ENCODE results near the gene TMED5.

Gene TMED5

GRCh38 chr1:93124556-93125355 lies 55.5 kb downstream of the TMED5 start:
- DNase-seq (ENCODE audit: low read depth, low spot score), result no peak

DNA sequence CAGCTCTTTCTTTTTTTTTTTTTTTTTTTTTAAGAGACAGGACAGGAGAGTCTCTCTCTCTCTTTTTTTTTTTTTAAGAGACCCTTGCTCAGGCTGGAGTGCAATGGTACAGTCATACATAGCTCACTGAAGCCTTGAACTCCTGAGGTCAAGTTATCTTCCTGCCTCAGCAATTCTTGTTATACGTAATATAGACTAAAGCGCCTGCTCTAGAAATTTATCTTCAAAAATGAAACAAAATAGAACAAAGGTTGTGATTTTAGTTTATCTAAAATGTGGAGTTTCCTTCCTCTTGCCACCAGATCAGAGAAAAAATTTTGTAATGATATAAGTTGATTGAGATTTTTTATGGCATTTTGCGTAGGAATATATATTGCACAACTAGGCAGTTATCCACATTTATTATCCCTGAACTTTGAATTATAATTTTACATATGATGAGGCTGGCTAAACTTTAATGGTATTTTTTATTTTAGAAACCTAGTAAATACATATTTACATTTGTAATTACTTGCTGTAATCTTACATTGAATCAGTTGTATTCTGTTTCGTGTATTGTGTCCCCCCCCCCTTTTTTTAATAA lies 56.9 kb downstream of the TMED5 start:
- no peak for DNase-seq (ENCODE audit: low read depth, low spot score)

DNA sequence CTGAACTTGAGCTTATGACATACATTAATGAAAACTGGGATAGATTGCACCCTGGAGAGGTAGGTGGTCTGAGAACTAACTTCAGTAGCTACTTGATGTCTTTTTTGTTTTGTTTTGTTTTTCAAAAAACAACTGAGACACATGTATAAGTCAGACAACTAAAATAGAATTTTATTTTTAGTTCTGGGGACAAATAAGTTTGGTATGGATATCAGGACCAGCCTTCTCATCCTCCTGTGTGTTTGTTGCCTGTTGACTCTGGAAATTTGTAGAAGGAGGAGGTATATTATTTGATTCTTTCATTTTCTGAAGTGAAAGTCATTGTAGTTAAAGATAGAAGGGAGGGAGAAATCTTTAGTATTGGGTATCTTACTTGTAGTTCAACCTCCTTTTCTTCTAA lies 59.6 kb downstream of the TMED5 start:
- DNase-seq (ENCODE audit: low read depth, low spot score), result no peak

GRCh38 chr1:93114391-93114790 lies 65.8 kb downstream of the TMED5 start:
- no peak for DNase-seq (ENCODE audit: low read depth, low spot score)

DNA sequence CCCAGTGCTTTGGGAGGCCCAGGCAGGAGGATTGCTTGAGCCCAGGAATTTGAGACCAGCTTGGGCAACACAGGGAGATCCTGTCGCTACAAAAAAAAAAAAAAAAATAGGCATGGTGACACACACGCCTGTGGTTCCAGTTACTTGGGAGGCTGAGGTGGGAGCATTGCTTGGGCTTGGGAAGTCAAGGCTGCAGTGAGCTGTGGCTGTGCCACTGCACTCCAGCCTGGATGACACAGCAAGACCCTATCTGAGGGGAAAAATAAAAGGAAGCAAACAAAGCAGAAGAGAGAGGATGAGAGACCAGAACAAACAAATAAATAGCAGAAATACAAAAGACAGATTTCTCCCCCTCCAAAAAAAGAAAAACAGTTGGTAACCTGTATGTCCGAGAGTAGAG lies 67.1 kb downstream of the TMED5 start:
- DNase-seq (ENCODE audit: low read depth, low spot score), result no peak

GRCh38 chr1:93111561-93111960 lies 68.7 kb downstream of the TMED5 start:
- no peak for DNase-seq (ENCODE audit: low read depth, low spot score)

- DNase-seq (ENCODE audit: low read depth, low spot score), result no peak
Measured at GRCh38 chr1:93111065-93111464, 69.1 kb downstream of the TMED5 start.

DNA sequence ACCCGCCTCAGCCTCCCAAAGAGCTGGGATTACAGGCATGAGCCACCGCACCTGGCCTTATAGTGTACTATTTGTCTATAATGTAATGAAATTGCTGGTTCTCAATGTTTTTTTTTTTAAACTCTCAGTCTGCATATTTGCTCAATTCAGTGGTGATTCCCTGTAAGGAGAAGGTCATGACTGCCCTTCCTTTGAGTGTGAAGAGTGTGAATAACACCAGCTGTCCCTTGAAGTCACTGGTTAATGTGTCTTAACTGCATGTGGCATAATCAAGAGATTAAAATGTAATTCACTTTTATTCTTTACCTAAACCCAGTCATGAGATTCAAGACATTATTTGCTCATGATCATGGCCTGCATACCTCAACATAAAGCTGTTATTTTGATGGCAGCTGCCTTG lies 70.6 kb downstream of the TMED5 start:
- DNase-seq (ENCODE audit: low read depth, low spot score), result no peak

- no peak for DNase-seq (ENCODE audit: low read depth, low spot score)
Measured at GRCh38 chr1:93108335-93108734, 71.9 kb downstream of the TMED5 start.

DNA sequence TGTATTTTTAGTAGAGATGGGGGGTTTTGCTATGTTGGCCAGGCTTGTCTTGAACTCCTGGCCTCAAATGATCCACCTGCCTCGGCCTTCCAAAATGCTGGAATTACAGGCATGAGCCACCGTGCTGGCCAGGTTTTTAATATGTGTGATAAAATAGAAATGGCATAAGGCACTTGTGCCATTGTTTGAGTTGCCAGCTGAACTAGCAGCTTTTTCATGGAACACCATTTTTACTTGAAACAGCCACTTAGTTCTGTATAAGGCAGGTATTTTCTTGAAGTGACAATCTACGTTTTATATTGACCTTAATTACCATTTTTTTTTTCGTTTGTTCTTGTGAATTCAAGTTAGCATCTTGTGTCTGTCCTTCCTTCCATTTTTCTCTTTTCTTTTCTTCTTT lies 72.8 kb downstream of the TMED5 start:
- no peak for DNase-seq (ENCODE audit: low read depth, low spot score)

DNA sequence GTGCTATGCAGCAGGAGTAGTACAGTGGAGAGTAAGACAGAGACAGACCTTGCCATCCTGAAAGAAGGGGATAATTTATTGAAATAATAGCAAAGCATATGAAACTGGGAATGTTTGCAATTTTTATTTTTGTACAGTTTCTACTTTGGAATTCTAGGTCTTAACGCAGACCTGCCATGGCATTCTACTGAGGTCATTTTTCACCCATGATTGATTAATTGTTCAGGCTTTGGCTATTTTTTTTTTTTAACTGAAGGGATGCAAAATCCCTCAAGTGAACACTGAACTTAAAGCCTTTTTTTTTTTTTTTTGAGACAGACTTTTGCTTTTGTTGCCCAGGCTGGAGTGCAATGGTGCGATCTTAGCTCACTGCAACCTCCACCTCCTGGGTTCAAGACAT lies 74.0 kb downstream of the TMED5 start:
- no peak for DNase-seq (ENCODE audit: low read depth, low spot score)

DNA sequence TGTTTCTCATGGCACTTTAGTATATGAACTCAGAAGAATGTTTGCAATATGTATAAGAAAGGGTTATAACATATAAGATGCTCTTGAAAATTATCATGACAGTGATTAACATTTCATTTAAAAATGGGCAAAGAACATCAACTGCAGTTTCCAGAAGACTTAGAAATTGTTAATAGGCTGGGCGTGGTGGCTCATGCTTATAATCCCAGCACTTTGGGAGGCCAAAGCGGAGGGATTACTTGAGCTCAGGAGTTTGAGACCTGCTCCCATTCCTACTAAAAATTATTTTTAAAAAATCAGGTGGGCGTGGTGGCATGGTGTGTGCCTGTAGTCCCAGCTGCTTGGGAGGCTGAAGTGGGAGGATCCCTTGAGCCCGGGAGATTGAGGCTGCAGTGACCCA lies 78.1 kb downstream of the TMED5 start:
- no peak for DNase-seq (ENCODE audit: low read depth, low spot score)

Measured in activated CD4-positive, CD25-positive, alpha-beta regulatory T cell treated with anti-CD3 and anti-CD28 coated beads, Interleukin-2, amount 50 U/mL, for 16 hours (primary cell).